Right forelimb (tissue), 1 donor: Measurements from ENCODE around the gene C3orf52.

ENCODE experiments used
- DNase-seq: peaks from one replicate; pipeline ENCODE4 v3.0.0-alpha.2; 2018

Gene C3orf52

GRCh38 chr3:112137781-112138180 is 51.6 kb downstream of the C3orf52 start:
- DNase-seq = no peak

GRCh38 chr3:112138219-112138969 is 52.2 kb downstream of the C3orf52 start:
- no peak for DNase-seq

GRCh38 chr3:112140584-112140983 is 54.4 kb downstream of the C3orf52 start:
- no peak for DNase-seq

- no peak for DNase-seq
These were observed 55.1 kb downstream of the C3orf52 start for GRCh38 chr3:112141293-112141692.

- DNase-seq = no peak
These were observed 57.1 kb downstream of the C3orf52 start for GRCh38 chr3:112143251-112143650.

- no peak for DNase-seq
These were observed 57.5 kb downstream of the C3orf52 start for GRCh38 chr3:112143689-112144088.

DNA sequence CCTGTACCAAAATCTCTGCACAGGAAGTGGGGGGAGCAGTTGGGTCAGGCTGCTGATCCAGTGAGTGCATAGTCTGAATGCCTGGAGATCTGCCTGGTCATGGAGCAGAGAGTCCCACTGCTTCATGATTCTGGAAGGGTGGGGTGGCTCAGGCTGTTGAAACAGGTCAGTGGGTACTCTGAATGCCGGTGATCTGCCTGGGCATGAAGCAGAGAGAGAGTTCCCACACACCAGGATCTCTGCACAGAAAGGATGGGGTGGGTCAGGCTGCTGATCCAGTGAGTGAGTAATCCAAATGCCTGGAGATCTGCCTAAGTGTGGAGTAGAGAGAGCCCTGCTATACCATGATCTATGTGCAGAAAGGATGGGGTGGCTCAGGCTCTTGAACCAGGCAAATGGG is 62.9 kb downstream of the C3orf52 start:
- DNase-seq = no peak

DNA sequence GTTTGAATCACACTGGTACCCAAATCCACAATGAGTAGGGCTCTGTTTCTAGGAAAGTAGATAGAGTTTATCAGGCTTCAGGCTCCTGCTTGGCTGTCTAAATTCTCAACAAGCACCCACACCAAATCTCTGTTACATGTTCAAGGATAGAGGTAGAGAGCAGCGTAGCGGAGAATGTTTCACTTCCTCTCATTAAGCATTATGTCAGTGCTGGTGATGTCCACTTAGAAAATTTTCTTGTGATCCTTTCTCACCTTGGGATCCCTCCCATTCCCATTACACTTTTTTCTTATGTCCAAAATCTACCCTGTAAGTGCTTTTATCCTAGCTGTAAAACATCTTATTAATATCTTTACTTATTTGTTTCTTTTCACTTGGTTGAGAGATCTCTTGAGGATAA is 81.6 kb downstream of the C3orf52 start:
- no peak for DNase-seq
